ENCODE measurements around the gene SUV39H1.

- TF ChIP-seq, protein P1, sequence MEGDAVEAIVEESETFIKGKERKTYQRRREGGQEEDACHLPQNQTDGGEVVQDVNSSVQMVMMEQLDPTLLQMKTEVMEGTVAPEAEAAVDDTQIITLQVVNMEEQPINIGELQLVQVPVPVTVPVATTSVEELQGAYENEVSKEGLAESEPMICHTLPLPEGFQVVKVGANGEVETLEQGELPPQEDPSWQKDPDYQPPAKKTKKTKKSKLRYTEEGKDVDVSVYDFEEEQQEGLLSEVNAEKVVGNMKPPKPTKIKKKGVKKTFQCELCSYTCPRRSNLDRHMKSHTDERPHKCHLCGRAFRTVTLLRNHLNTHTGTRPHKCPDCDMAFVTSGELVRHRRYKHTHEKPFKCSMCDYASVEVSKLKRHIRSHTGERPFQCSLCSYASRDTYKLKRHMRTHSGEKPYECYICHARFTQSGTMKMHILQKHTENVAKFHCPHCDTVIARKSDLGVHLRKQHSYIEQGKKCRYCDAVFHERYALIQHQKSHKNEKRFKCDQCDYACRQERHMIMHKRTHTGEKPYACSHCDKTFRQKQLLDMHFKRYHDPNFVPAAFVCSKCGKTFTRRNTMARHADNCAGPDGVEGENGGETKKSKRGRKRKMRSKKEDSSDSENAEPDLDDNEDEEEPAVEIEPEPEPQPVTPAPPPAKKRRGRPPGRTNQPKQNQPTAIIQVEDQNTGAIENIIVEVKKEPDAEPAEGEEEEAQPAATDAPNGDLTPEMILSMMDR (IDR thresholded peaks at IDR 0.05; ENCODE audit: low read depth, low read length, poor library complexity, severe bottlenecking): no peak
- TF ChIP-seq EZH2phosphoT487 (IDR thresholded peaks at IDR 0.05; ENCODE audit: borderline replicate concordance, low read length): no peak
These were observed 6.2 kb downstream of the SUV39H1 start for GRCh38 chrX:48702716-48703115.
